ENCODE data around the gene P3R3URF. TPM values are rescaled to one million over a fixed set of nuclear protein-coding genes. Genes with fewer than 3 reads are reported as not detected.

The P3R3URF gene
- total RNA-seq, 1 experiment from 2014 or later = not detected

- intact Hi-C loops (cut with micrococcal nuclease; ENCODE audit: unreplicated experiment) = loop anchor here (10.0 kb wide), 1 partner anchor 1171 kb away; the partner anchor contains the start of genes HECTD3 and UROD
- Histone ChIP-seq H4K20me1 (ENCODE audit: insufficient read depth) (peaks cover 3% of the 10 kb centered on the region; the same call in 1 of the 2 replicates), H3K4me2 (no peak overlapping the region), H2AFZ (no peak overlapping the region), H3K9me3 (ENCODE audit: insufficient read depth, low read depth) (no peaks in the 10 kb centered on the region), H3K9me2 (ENCODE audit: insufficient read depth) (no peaks in the 10 kb centered on the region), H3K27me3 (ENCODE audit: insufficient read depth, low read depth) (no peaks in the 10 kb centered on the region), H3K4me3 (no peak overlapping the region), H3K27ac (peak overlapping the region; percentile 91; the same call in 1 of the 2 replicates), H3F3A (ENCODE audit: insufficient read depth, low read depth) (peaks cover 90% of the 10 kb centered on the region), H3K4me1 (replicated peaks; ENCODE audit: insufficient read depth) (peaks cover 59% of the 10 kb centered on the region), H3K36me3 (ENCODE audit: low read depth) (peaks cover 52% of the 10 kb centered on the region), H3K79me2 (ENCODE audit: low read depth) (peaks cover 51% of the 10 kb centered on the region)
- ChIA-PET CTCF (interaction anchor here (0.7 kb wide), 1 partner anchor 156 kb away, joined by 16 read pairs; no protein-coding TSS in a partner anchor), POLR2A (ENCODE audit: unreplicated experiment) (no interaction called here)
- DNase-seq = no peak
- TF ChIP-seq EZH2 (IDR thresholded peaks at IDR 0.05; ENCODE audit: low read depth) (no peak), CTCF (conservative IDR thresholded peaks at IDR 0.05) (no peak)
- no TSS peak for BruUV-seq (replicated peaks)
Measured at GRCh38 chr1:46186076-46186475, 9.8 kb upstream of the P3R3URF start.

GRCh38 chr1:46184920-46185658 lies 8.8 kb upstream of the P3R3URF start:
- peaks cover 59% of the 10 kb centered on the region for H3K79me2 ChIP-seq (ENCODE audit: low read depth)
- DNase-seq = no peak
- H3K4me1 ChIP-seq (replicated peaks; ENCODE audit: insufficient read depth) = peaks cover 60% of the 10 kb centered on the region
- peaks cover 88% of the 10 kb centered on the region for H3F3A ChIP-seq (ENCODE audit: insufficient read depth, low read depth)
- no TSS peak for BruUV-seq (replicated peaks)
- TF ChIP-seq EZH2 (IDR thresholded peaks at IDR 0.05; ENCODE audit: low read depth) (no peak), CTCF (conservative IDR thresholded peaks at IDR 0.05) (no peak)
- peak overlapping the region; percentile 97 for H3K4me2 ChIP-seq
- no peak overlapping the region for H2AFZ ChIP-seq
- peaks cover 52% of the 10 kb centered on the region for H3K36me3 ChIP-seq (ENCODE audit: low read depth)
- intact Hi-C loops (cut with micrococcal nuclease; ENCODE audit: unreplicated experiment) = loop anchor here (5.0 to 10.0 kb wide), 3 partner anchors 383 to 1170 kb away; partner anchors contain the start of genes HECTD3, HPDL, MAST2 and UROD
- peak overlapping the region; percentile 91 for H3K27ac ChIP-seq
- peak overlapping the region; percentile 45 for H3K4me3 ChIP-seq
- ChIA-PET POLR2A (ENCODE audit: unreplicated experiment) (no interaction called here), CTCF (interaction anchor here (0.6 kb wide), 1 partner anchor 62 kb away, joined by 4 read pairs; no protein-coding TSS in a partner anchor)
- H4K20me1 ChIP-seq (ENCODE audit: insufficient read depth) = no peaks in the 10 kb centered on the region; the same call in 1 of the 2 replicates
- H3K9me3 ChIP-seq (ENCODE audit: insufficient read depth, low read depth) = no peaks in the 10 kb centered on the region
- H3K27me3 ChIP-seq (ENCODE audit: insufficient read depth, low read depth) = no peaks in the 10 kb centered on the region
- H3K9me2 ChIP-seq (ENCODE audit: insufficient read depth) = no peaks in the 10 kb centered on the region

GRCh38 chr1:46183926-46184557 lies 7.8 kb upstream of the P3R3URF start:
- no peak for TF ChIP-seq CTCF (conservative IDR thresholded peaks at IDR 0.05)
- TF ChIP-seq EZH2 (IDR thresholded peaks at IDR 0.05; ENCODE audit: low read depth) = no peak
- POLR2A ChIA-PET (ENCODE audit: unreplicated experiment) = interaction anchor here (0.5 to 1.6 kb wide), 7 partner anchors 11 to 848 kb away, joined by 3 to 7 read pairs (median 6); partner anchors contain the start of gene RAD54L
- peak overlapping the region; percentile 45 for H3K4me3 ChIP-seq
- H3K27me3 ChIP-seq (ENCODE audit: insufficient read depth, low read depth) = no peaks in the 10 kb centered on the region
- DNase-seq = no peak
- H3K79me2 ChIP-seq (ENCODE audit: low read depth) = peaks cover 59% of the 10 kb centered on the region
- peak overlapping the region; percentile 97 for H3K4me2 ChIP-seq
- BruUV-seq (replicated peaks) = no TSS peak
- intact Hi-C loops (cut with micrococcal nuclease; ENCODE audit: unreplicated experiment) = loop anchor here (1.0 to 10.0 kb wide), 7 partner anchors 14 to 1169 kb away; partner anchors contain the start of genes HECTD3, HPDL, MAST2 and POMGNT1
- peak overlapping the region; percentile 91 for H3K27ac ChIP-seq
- CTCF ChIA-PET = interaction anchor here (0.6 to 4.4 kb wide), 3 partner anchors 40 to 63 kb away, joined by 4 to 58 read pairs (median 7); no protein-coding TSS in a partner anchor
- no peaks in the 10 kb centered on the region; the same call in 1 of the 2 replicates for H4K20me1 ChIP-seq (ENCODE audit: insufficient read depth)
- peaks cover 84% of the 10 kb centered on the region for H3F3A ChIP-seq (ENCODE audit: insufficient read depth, low read depth)
- H3K9me2 ChIP-seq (ENCODE audit: insufficient read depth) = no peaks in the 10 kb centered on the region
- no peaks in the 10 kb centered on the region for H3K9me3 ChIP-seq (ENCODE audit: insufficient read depth, low read depth)
- no peak overlapping the region for H2AFZ ChIP-seq
- peaks cover 68% of the 10 kb centered on the region for H3K4me1 ChIP-seq (replicated peaks; ENCODE audit: insufficient read depth)
- peaks cover 45% of the 10 kb centered on the region for H3K36me3 ChIP-seq (ENCODE audit: low read depth)
